Stomach (tissue), 9 donors: ENCODE measurements around the gene FITM2. TPM values are rescaled to one million over a fixed set of nuclear protein-coding genes. Genes with fewer than 3 reads are reported as not detected.

Source experiments
- DNase-seq, 2 donors: peaks; one replicate each; pipeline versions ENCODE4 v3.0.0 to v3.0.0-alpha.2; 2013 to 2019
- H3K27ac ChIP-seq, 5 donors: fragments of 200-600 bp in 4 of 5; sonication (generic) in 4 of 5; one replicate each; pipeline ENCODE4 v1.5.1; 2013 to 2019; ENCODE audit warnings: mild to moderate bottlenecking in 1 of 5, moderate library complexity in 1 of 5
- H3K27me3 ChIP-seq, 3 donors: fragments of 200-600 bp; sonication (generic); one replicate each; pipeline ENCODE4 v1.5.1; 2017 to 2019; ENCODE audit warnings: mixed run types in 1 of 3
- H3K36me3 ChIP-seq, 4 donors: fragments of 200-600 bp; sonication (generic); 1 replicate in 3 of 4; 2 replicates in 1 of 4; pipeline ENCODE4 v1.5.1; 2016 to 2019
- H3K4me1 ChIP-seq, 4 donors: fragments of 200-600 bp; sonication (generic); one replicate each; pipeline ENCODE4 v1.5.1; 2016 to 2019
- H3K4me3 ChIP-seq, 4 donors: fragments of 200-600 bp; sonication (generic) in 3 of 4; one replicate each; pipeline ENCODE4 v1.5.1; 2016 to 2019; ENCODE audit warnings: mild to moderate bottlenecking in 1 of 4
- H3K9me3 ChIP-seq, 4 donors: fragments of 200-600 bp; sonication (generic); one replicate each; pipeline ENCODE4 v1.5.1; 2016 to 2019
- CTCF ChIP-seq, 7 experiments: fragments of 450-650 bp in 4 of 7; fragments of 200-600 bp in 3 of 7; sonication (generic) in 3 of 7; IDR thresholded peaks; one replicate each; pipeline ENCODE4 v1.5.1; 2016 to 2019; ENCODE audit warnings: antibody characterized with exemption in 7 of 7, control low read depth in 2 of 7, mild to moderate bottlenecking in 1 of 7
- EP300 ChIP-seq: sonication (generic); formaldehyde crosslinking; IDR thresholded peaks from one replicate; pipeline ENCODE4 v1.6.1; 2017; ENCODE audit warnings: antibody characterized with exemption
- POLR2A ChIP-seq, 4 donors: fragments of 450-650 bp; IDR thresholded peaks; one replicate each; pipeline ENCODE4 v1.6.1; 2016; ENCODE audit warnings: antibody characterized with exemption in 4 of 4, control low read depth in 2 of 4, mild to moderate bottlenecking in 1 of 4, moderate library complexity in 1 of 4
- POLR2AphosphoS5 ChIP-seq, 3 donors: sonication (generic); formaldehyde crosslinking; IDR thresholded peaks; one replicate each; pipeline ENCODE4 v1.6.1; 2016; ENCODE audit warnings: antibody characterized with exemption in 3 of 3
- WGBS, 5 donors: extraction: QIAGEN DNeasy Blood & Tissue Kit in 3 of 5; methylation state at CpG; one replicate each; pipeline versions ENCODE4 v1.1.5 to v1.1.7; 2013 to 2018; 5-methylcytosine and 5-hydroxymethylcytosine counted together
- intact Hi-C: fragments of 100-400 bp; cut with DNase I; formaldehyde crosslinking; loops from one replicate; pipeline ENCODE4 v1.15.1; 2023; ENCODE audit warnings: low total_unique reads
- polyA plus RNA-seq, 3 donors: library from polyadenylated mRNA; stranded (reverse); fragments of 200-250 nt; gene quantifications; one replicate each; pipeline ENCODE4 v1.2.3, GENCODE V29; 2013
- total RNA-seq, 5 donors: library from RNA; depleted of rRNA; stranded (reverse); fragments of >200 nt; gene quantifications; one replicate each; pipeline versions ENCODE4 v1.1.0 to v1.2.3, GENCODE V29; 2014 to 2016
- donor health status: healthy with polysubstance abuse.
- donor health status: Bipolar disorder and iron deficiency.
- donor health status: healthy.

FITM2 gene
- total and polyA plus RNA-seq, 8 donors: 0.46 to 5.7 (median 2.8) TPM

- no peaks in the 10 kb centered on the region for H3K9me3 ChIP-seq
- no peak for TF ChIP-seq EP300
- intact Hi-C loops: no loop called here
- peaks cover 0 to 7% (median 6%) of the 10 kb centered on the region in 4 donors for H3K4me1 ChIP-seq
- H3K4me3 ChIP-seq: no peak overlapping the region
- DNase-seq: peak in 1 of 2 donors; percentile 16
- 0 to 17% (median 13%) methylated on average over 1 of the region's 1 CpG for WGBS, 5 donors
- peaks cover 0 to 35% (median 9%) of the 10 kb centered on the region in 3 donors for H3K27me3 ChIP-seq
- no peak overlapping the region for H3K27ac ChIP-seq
- no peaks in the 10 kb centered on the region for H3K36me3 ChIP-seq
These were observed 13.3 kb upstream of the FITM2 start for GRCh38 chr20:44324343-44324742.

GRCh38 chr20:44319839-44320422 is 8.9 kb upstream of the FITM2 start:
- no peak for TF ChIP-seq POLR2A (IDR thresholded peaks at IDR 0.05)
- TF ChIP-seq CTCF (IDR thresholded peaks at IDR 0.05): no peak
- no peak for TF ChIP-seq POLR2AphosphoS5 (IDR thresholded peaks at IDR 0.05)
- no peak for TF ChIP-seq EP300
- Histone ChIP-seq H3K4me3 (no peak overlapping the region), H3K36me3 (no peaks in the 10 kb centered on the region), H3K27me3 (peaks cover 0 to 5% (median 0%) of the 10 kb centered on the region in 3 donors), H3K27ac (no peak overlapping the region), H3K9me3 (no peaks in the 10 kb centered on the region), H3K4me1 (no peaks in the 10 kb centered on the region)
- WGBS, 5 donors: 83 to 94% (median 91%) methylated on average over 2 of the region's 2 CpGs
- intact Hi-C loops: no loop called here
- DNase-seq: no peak

- no peaks in the 10 kb centered on the region for H3K27me3 ChIP-seq
- no peaks in the 10 kb centered on the region for H3K36me3 ChIP-seq
- DNase-seq: no peak
- no peaks in the 10 kb centered on the region for H3K9me3 ChIP-seq
- H3K27ac ChIP-seq: no peak overlapping the region
- no peak overlapping the region for H3K4me3 ChIP-seq
- TF ChIP-seq POLR2A (IDR thresholded peaks at IDR 0.05) (no peak), CTCF (IDR thresholded peaks at IDR 0.05) (no peak)
- peaks cover 5 to 15% (median 14%) of the 10 kb centered on the region in 4 donors for H3K4me1 ChIP-seq
- intact Hi-C loops: no loop called here
These were observed 3.9 kb upstream of the FITM2 start for GRCh38 chr20:44314870-44315269.

- peak in 1 of 2 donors; percentile 47 for DNase-seq
- no peak for TF ChIP-seq EP300
- peak overlapping the region in 4 of 5 donors; percentile 73 to 87 (median 79) for H3K27ac ChIP-seq
- peak overlapping the region; percentile 88 to 99 (median 92) for H3K4me3 ChIP-seq
- no peaks in the 10 kb centered on the region for H3K27me3 ChIP-seq
- peaks cover 3 to 20% (median 15%) of the 10 kb centered on the region in 4 donors for H3K36me3 ChIP-seq
- intact Hi-C loops: loop anchor here (5.0 kb wide), 1 partner anchor 93 kb away; no protein-coding TSS in a partner anchor
- H3K4me1 ChIP-seq: peaks cover 5 to 31% (median 24%) of the 10 kb centered on the region in 4 donors
- WGBS, 5 donors: 2 to 21% (median 14%) methylated on average over 14 to 17 of the region's 17 CpGs
- no peaks in the 10 kb centered on the region for H3K9me3 ChIP-seq
These were observed 989 bp downstream of the FITM2 start for GRCh38 chr20:44309763-44310663.

- intact Hi-C loops: loop anchor here (5.0 kb wide), 1 partner anchor 90 kb away; no protein-coding TSS in a partner anchor
- TF ChIP-seq EP300: no peak
- no peak for TF ChIP-seq POLR2A (IDR thresholded peaks at IDR 0.05)
- TF ChIP-seq POLR2AphosphoS5 (IDR thresholded peaks at IDR 0.05): no peak
- no peak for TF ChIP-seq CTCF (IDR thresholded peaks at IDR 0.05)
- WGBS, 5 donors: 88 to 95% (median 93%) methylated on average over 9 of the region's 9 CpGs
These were observed 4.1 kb downstream of the FITM2 start for GRCh38 chr20:44306927-44307326.

More at GRCh38 chr20:44306927-44307326, 4.1 kb downstream of the FITM2 start:
- H3K9me3 ChIP-seq: no peaks in the 10 kb centered on the region
- H3K27ac ChIP-seq: no peak overlapping the region
- H3K4me1 ChIP-seq: peaks cover 5 to 32% (median 29%) of the 10 kb centered on the region in 4 donors
- H3K36me3 ChIP-seq: peaks cover 3 to 29% (median 15%) of the 10 kb centered on the region in 4 donors
- no peak for DNase-seq
- no peak overlapping the region for H3K4me3 ChIP-seq
- no peaks in the 10 kb centered on the region for H3K27me3 ChIP-seq
